Smooth muscle cell (in vitro differentiated cells): ENCODE data around the gene CCDC78. TPM values are rescaled to one million over a fixed set of nuclear protein-coding genes. Genes with fewer than 3 reads are reported as not detected.

Experiments
- DNase-seq: peaks from one replicate; lab custom pipeline; 2025; ENCODE audit not compliant: unreplicated experiment; lab: John Stamatoyannopoulos, UW
- H2AFZ ChIP-seq: fragments of 200-600 bp; sonication (generic); 2 replicates; pipeline ENCODE4 v1.6.0; 2016; ENCODE audit warnings: antibody characterized with exemption, low read depth, mild to moderate bottlenecking
- H3F3A ChIP-seq: fragments of 200-600 bp; sonication (generic); 2 replicates; pipeline ENCODE4 v1.6.0; 2017; ENCODE audit warnings: antibody characterized with exemption, low read depth
- H3K27ac ChIP-seq: fragments of 200-600 bp; sonication (generic); 2 replicates; pipeline ENCODE4 v1.5.1; 2016; ENCODE audit warnings: low read depth, mild to moderate bottlenecking
- H3K27me3 ChIP-seq: fragments of 200-600 bp; sonication (generic); 2 replicates; pipeline ENCODE4 v1.6.1; 2016; ENCODE audit warnings: low read depth, mild to moderate bottlenecking
- H3K36me3 ChIP-seq: fragments of 200-600 bp; sonication (generic); 2 replicates; pipeline ENCODE4 v1.5.1; 2016; ENCODE audit warnings: low read depth
- H3K4me1 ChIP-seq: fragments of 200-600 bp; sonication (generic); 2 replicates; pipeline ENCODE4 v1.5.1; 2016; ENCODE audit warnings: low read depth
- H3K4me2 ChIP-seq: fragments of 200-600 bp; sonication (generic); 2 replicates; pipeline ENCODE4 v1.6.0; 2016; ENCODE audit warnings: mild to moderate bottlenecking
- H3K4me3 ChIP-seq: fragments of 200-600 bp; sonication (generic); 2 replicates; pipeline ENCODE4 v1.5.1; 2016; ENCODE audit warnings: mild to moderate bottlenecking
- H3K79me2 ChIP-seq: fragments of 200-600 bp; sonication (generic); 2 replicates; pipeline ENCODE4 v1.6.0; 2016; ENCODE audit warnings: low read depth, mild to moderate bottlenecking
- H3K9ac ChIP-seq: fragments of 200-600 bp; sonication (generic); 2 replicates; pipeline ENCODE4 v1.6.0; 2016; ENCODE audit warnings: low read depth
- H3K9me3 ChIP-seq: fragments of 200-600 bp; sonication (generic); replicated peaks from 2 replicates; pipeline ENCODE4 v1.5.1; 2016; ENCODE audit warnings: low read depth
- H4K20me1 ChIP-seq: fragments of 200-600 bp; sonication (generic); 2 replicates; pipeline ENCODE4 v1.6.0; 2016; ENCODE audit warnings: low read depth
- WGBS: methylation state at CpG from one replicate; pipeline ENCODE4 v1.1.7; 2016; ENCODE audit warnings: low lambda C conversion rate; 5-methylcytosine and 5-hydroxymethylcytosine counted together
- polyA plus RNA-seq: library from polyadenylated mRNA; unstranded; fragments of >200 nt; fragmentation: Nextera tagmentation; extraction: Ambion mirVana; gene quantifications from 2 replicates; pipeline ENCODE4 v1.2.1, GENCODE V29; 2016
- total RNA-seq: library from RNA; depleted of rRNA; stranded (reverse); fragments of >200 nt; gene quantifications from 2 replicates; pipeline ENCODE4 v1.2.3, GENCODE V29; 2014
- TF ChIP-seq, protein P1 (sequence below): fragments of 200-600 bp; sonication (generic); IDR thresholded peaks from 2 replicates; pipeline ENCODE4 v1.5.1; 2017; ENCODE audit warnings: borderline replicate concordance, mild to moderate bottlenecking, antibody characterized with exemption; ENCODE audit not compliant: insufficient read depth, poor library complexity, severe bottlenecking

The CCDC78 gene
- total and polyA plus RNA-seq, 2 experiments from 2014 or later, result 2.8 to 3.4 TPM

DNA sequence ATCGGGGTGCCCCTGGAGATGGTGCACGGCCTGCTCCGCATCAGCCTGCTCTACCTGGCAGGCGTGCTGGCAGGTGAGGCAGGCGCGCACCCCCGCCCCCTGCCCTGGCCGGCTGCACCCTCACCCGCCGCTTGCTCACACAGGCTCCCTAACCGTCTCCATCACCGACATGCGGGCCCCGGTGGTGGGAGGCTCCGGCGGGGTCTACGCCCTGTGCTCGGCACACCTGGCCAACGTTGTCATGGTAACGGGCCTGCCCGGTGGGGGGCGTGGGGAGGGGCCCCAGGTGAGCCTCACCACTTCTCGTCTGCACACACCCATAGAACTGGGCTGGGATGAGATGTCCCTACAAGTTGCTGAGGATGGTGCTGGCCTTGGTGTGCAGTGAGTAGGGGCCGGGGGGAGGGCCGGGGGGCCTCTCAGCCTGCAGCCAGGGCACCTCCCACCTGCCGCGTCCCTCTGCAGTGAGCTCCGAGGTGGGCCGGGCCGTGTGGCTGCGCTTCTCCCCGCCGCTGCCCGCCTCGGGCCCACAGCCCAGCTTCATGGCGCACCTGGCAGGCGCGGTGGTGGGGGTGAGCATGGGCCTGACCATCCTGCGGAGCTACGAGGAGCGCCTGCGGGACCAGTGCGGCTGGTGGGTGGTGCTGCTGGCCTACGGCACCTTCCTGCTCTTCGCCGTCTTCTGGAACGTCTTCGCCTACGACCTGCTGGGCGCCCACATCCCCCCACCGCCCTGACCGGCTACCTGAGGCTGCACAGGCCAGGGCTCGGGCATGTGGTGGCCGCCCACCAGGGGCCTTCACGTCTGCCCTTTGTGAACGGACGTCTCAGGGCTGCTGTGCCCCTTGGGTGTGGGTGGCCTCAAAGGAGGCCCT is 48.7 kb downstream of the CCDC78 start:
- TF ChIP-seq, protein P1, sequence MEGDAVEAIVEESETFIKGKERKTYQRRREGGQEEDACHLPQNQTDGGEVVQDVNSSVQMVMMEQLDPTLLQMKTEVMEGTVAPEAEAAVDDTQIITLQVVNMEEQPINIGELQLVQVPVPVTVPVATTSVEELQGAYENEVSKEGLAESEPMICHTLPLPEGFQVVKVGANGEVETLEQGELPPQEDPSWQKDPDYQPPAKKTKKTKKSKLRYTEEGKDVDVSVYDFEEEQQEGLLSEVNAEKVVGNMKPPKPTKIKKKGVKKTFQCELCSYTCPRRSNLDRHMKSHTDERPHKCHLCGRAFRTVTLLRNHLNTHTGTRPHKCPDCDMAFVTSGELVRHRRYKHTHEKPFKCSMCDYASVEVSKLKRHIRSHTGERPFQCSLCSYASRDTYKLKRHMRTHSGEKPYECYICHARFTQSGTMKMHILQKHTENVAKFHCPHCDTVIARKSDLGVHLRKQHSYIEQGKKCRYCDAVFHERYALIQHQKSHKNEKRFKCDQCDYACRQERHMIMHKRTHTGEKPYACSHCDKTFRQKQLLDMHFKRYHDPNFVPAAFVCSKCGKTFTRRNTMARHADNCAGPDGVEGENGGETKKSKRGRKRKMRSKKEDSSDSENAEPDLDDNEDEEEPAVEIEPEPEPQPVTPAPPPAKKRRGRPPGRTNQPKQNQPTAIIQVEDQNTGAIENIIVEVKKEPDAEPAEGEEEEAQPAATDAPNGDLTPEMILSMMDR, result no peak
- WGBS, result 94% methylated on average over 45 of the region's 57 CpGs
- no peak overlapping the region for H3K4me2 ChIP-seq

DNA sequence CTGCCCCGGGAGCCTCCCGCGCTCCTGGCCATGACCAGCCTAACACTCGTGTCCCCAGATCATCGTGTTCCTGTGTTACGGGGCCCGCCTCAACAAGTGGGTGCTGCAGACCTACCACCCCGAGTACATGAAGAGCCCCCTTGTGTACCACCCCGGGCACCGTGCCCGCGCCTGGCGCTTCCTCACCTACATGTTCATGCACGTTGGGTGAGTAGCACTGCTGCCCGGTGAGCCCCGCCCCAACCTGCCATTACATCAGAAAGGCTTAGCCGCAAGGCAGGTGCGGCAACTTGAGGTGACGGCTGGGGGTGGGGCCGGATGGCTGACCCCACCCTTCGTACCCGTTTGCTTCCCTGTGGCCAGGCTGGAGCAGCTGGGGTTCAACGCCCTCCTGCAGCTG is 49.3 kb downstream of the CCDC78 start:
- Histone ChIP-seq H3K79me2 (peaks cover 14% of the 10 kb centered on the region), H3K4me1 (peaks cover 15% of the 10 kb centered on the region)

More for the DNA sequence above, 48.7 kb downstream of the CCDC78 start:
- H3K27ac ChIP-seq, result no peak overlapping the region
- H2AFZ ChIP-seq, result no peak overlapping the region
- peaks cover 15% of the 10 kb centered on the region for H3K4me1 ChIP-seq
- no peak overlapping the region for H3K9ac ChIP-seq
- peaks cover 31% of the 10 kb centered on the region for H4K20me1 ChIP-seq
- peaks cover 4% of the 10 kb centered on the region for H3F3A ChIP-seq
- peaks cover 20% of the 10 kb centered on the region for H3K79me2 ChIP-seq
- H3K9me3 ChIP-seq, result no peaks in the 10 kb centered on the region
- no peak for DNase-seq
- no peaks in the 10 kb centered on the region for H3K36me3 ChIP-seq
- no peaks in the 10 kb centered on the region for H3K27me3 ChIP-seq
- no peak overlapping the region for H3K4me3 ChIP-seq

DNA sequence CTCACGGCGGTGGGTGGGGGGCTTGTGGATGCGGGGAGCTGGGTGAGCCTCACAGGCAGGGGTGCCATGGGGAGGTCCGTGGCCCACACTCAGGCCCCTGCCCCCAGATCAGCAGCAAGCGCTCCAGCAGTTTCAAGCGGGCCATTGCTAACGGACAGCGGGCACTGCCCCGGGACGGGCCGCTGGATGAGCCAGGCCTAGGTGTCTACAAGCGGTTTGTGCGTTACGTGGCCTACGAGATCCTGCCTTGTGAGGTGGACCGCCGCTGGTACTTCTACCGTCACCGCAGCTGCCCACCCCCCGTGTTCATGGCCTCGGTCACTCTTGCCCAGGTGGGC is 49.7 kb downstream of the CCDC78 start:
- no peak overlapping the region for H2AFZ ChIP-seq
- H3F3A ChIP-seq, result peaks cover 4% of the 10 kb centered on the region
- H3K27me3 ChIP-seq, result no peaks in the 10 kb centered on the region
- no peak overlapping the region for H3K4me2 ChIP-seq
- H4K20me1 ChIP-seq, result peaks cover 28% of the 10 kb centered on the region
- H3K36me3 ChIP-seq, result no peaks in the 10 kb centered on the region
- H3K4me1 ChIP-seq, result peaks cover 14% of the 10 kb centered on the region
- H3K79me2 ChIP-seq, result peaks cover 10% of the 10 kb centered on the region
- TF ChIP-seq, protein P1, result no peak
- no peak overlapping the region for H3K9ac ChIP-seq
- no peak for DNase-seq
- no peaks in the 10 kb centered on the region for H3K9me3 ChIP-seq
- no peak overlapping the region for H3K27ac ChIP-seq
- 95% methylated on average over 17 of the region's 21 CpGs for WGBS
- H3K4me3 ChIP-seq, result no peak overlapping the region

More for the DNA sequence above, 49.3 kb downstream of the CCDC78 start:
- WGBS, result 89% methylated on average over 19 of the region's 23 CpGs
- Histone ChIP-seq H3K4me3 (no peak overlapping the region), H3K4me2 (no peak overlapping the region), H2AFZ (no peak overlapping the region), H3F3A (peaks cover 4% of the 10 kb centered on the region), H4K20me1 (peaks cover 31% of the 10 kb centered on the region), H3K36me3 (no peaks in the 10 kb centered on the region), H3K9me3 (no peaks in the 10 kb centered on the region), H3K27me3 (no peaks in the 10 kb centered on the region), H3K27ac (no peak overlapping the region), H3K9ac (no peak overlapping the region)
- DNase-seq, result no peak
- TF ChIP-seq, protein P1, result no peak
